H1 (cell line): ENCODE measurements around the gene ABI3BP. TPM values are rescaled to one million over a fixed set of nuclear protein-coding genes. Genes with fewer than 3 reads are reported as not detected.

Experiments used
- CTCF ChIA-PET: fragments of 300-600 bp; sonication (Branson Sonifier 250); formaldehyde crosslinking; loops from one replicate; lab custom pipeline; 2021; ENCODE audit not compliant: partially characterized antibody; lab: Charles Lee
- POLR2A ChIA-PET: fragments of 300-600 bp; sonication (Branson Sonifier 250); formaldehyde crosslinking; loops from one replicate; lab custom pipeline; 2021; ENCODE audit warnings: inconsistent platforms; ENCODE audit not compliant: partially characterized antibody; lab: Charles Lee
- DNase-seq, 2 experiments: peaks; one replicate each; pipeline versions ENCODE4 v3.0.0 to v3.0.0-alpha.2; 2010 to 2022; ENCODE audit warnings: low spot score in 2 of 2, low read depth in 1 of 2, mixed read lengths in 1 of 2
- FAIRE-seq: peaks from 2 replicates; lab custom pipeline; 2011; peaks lifted over from hg19 to GRCh38; lab: Jason Lieb, UNC
- H2AFZ ChIP-seq: 2 replicates; pipeline ENCODE4 v1.8.1; 2012; ENCODE audit warnings: low read length, inconsistent platforms
- H2AK5ac ChIP-seq: 2 replicates; pipeline ENCODE4 v1.6.1; 2013; ENCODE audit warnings: low read depth, low read length
- H2BK120ac ChIP-seq: replicated peaks from 2 replicates; pipeline ENCODE3; 2013; ENCODE audit warnings: low read depth, low read length, inconsistent platforms
- H2BK12ac ChIP-seq: 2 replicates; pipeline ENCODE4 v1.6.1; 2013; ENCODE audit warnings: low read depth, low read length
- H2BK15ac ChIP-seq: 2 replicates; pipeline ENCODE4 v1.6.1; 2013; ENCODE audit warnings: low read length
- H2BK20ac ChIP-seq: 2 replicates; pipeline ENCODE4 v1.6.1; 2013; ENCODE audit warnings: low read length
- H2BK5ac ChIP-seq: 2 replicates; pipeline ENCODE4 v1.6.1; 2013; ENCODE audit warnings: low read depth, low read length
- H3K14ac ChIP-seq: 2 replicates; pipeline ENCODE4 v1.6.1; 2013; ENCODE audit warnings: inconsistent platforms; ENCODE audit not compliant: insufficient read length
- H3K18ac ChIP-seq: 2 replicates; pipeline ENCODE4 v1.6.1; 2013; ENCODE audit warnings: low read length; ENCODE audit errors: extremely low read depth
- H3K23ac ChIP-seq: 2 replicates; pipeline ENCODE4 v1.6.1; 2013; ENCODE audit warnings: inconsistent platforms; ENCODE audit not compliant: insufficient read length
- H3K23me2 ChIP-seq: 2 replicates; pipeline ENCODE4 v1.6.1; 2013; ENCODE audit warnings: low read depth, low read length
- H3K27ac ChIP-seq: 2 replicates; pipeline ENCODE4 v1.6.1; 2011; ENCODE audit warnings: low read depth, low read length, inconsistent platforms
- H3K27me3 ChIP-seq, 4 experiments: replicated peaks in 1 of 4; 1 replicate in 1 of 4; 2 replicates in 3 of 4; pipeline versions ENCODE4 v1.6.1 to v1.8.1; 2011 to 2013; ENCODE audit warnings: low read length in 3 of 4, mild to moderate bottlenecking in 3 of 4, inconsistent platforms in 2 of 4, mixed read lengths in 2 of 4, moderate library complexity in 1 of 4; ENCODE audit not compliant: control insufficient read depth in 3 of 4, insufficient read depth in 3 of 4; ENCODE audit errors: extremely low read depth in 1 of 4
- H3K36me3 ChIP-seq, 4 experiments: 2 replicates each; pipeline versions ENCODE4 v1.6.1 to v1.8.1; 2011 to 2013; ENCODE audit warnings: mild to moderate bottlenecking in 4 of 4, low read length in 3 of 4, moderate library complexity in 2 of 4, control low read depth in 1 of 4, inconsistent platforms in 1 of 4; ENCODE audit not compliant: insufficient read depth in 4 of 4, control insufficient read depth in 2 of 4
- H3K4ac ChIP-seq: replicated peaks from 2 replicates; pipeline ENCODE3; 2013; ENCODE audit warnings: low read length, low read depth, mixed read lengths, inconsistent platforms; ENCODE audit not compliant: insufficient read length
- H3K4me1 ChIP-seq, 4 experiments: replicated peaks in 1 of 4; 1 replicate in 1 of 4; 2 replicates in 3 of 4; pipeline versions ENCODE4 v1.6.1 to v1.8.1; 2011 to 2013; ENCODE audit warnings: low read length in 3 of 4, inconsistent platforms in 2 of 4, mixed read lengths in 1 of 4; ENCODE audit not compliant: insufficient read depth in 4 of 4, control insufficient read depth in 3 of 4
- H3K4me2 ChIP-seq, 2 experiments: 2 replicates each; pipeline versions ENCODE4 v1.6.1 to v1.8.1; 2011 to 2013; ENCODE audit warnings: low read depth in 2 of 2, low read length in 2 of 2, control low read depth in 1 of 2, inconsistent platforms in 1 of 2, mild to moderate bottlenecking in 1 of 2; ENCODE audit not compliant: insufficient read depth in 1 of 2
- H3K4me3 ChIP-seq, 4 experiments: fragments of 200-600, 300-600 bp in 1 of 4; sonication (generic), shearing (Covaris generic), sonication (Bioruptor Twin) in 1 of 4; 2 replicates each; pipeline versions ENCODE4 v1.5.1 to v1.8.1; 2011 to 2016; ENCODE audit warnings: low read length in 4 of 4, low read depth in 3 of 4, control low read depth in 2 of 4, inconsistent platforms in 2 of 4, mild to moderate bottlenecking in 2 of 4, mixed read lengths in 1 of 4, moderate library complexity in 1 of 4; ENCODE audit not compliant: insufficient read depth in 2 of 4; ENCODE audit errors: extremely low read depth in 1 of 4
- H3K56ac ChIP-seq: replicated peaks from 2 replicates; pipeline ENCODE3; 2013; ENCODE audit warnings: low read depth, mild to moderate bottlenecking, mixed read lengths, low read length, inconsistent platforms; ENCODE audit not compliant: insufficient read length
- H3K79me1 ChIP-seq: 2 replicates; pipeline ENCODE4 v1.6.1; 2013; ENCODE audit warnings: low read depth, low read length, control low read depth
- H3K79me2 ChIP-seq, 2 experiments: 2 replicates each; pipeline versions ENCODE4 v1.6.1 to v1.8.1; 2012 to 2013; ENCODE audit warnings: low read length in 2 of 2, mild to moderate bottlenecking in 2 of 2, inconsistent platforms in 1 of 2; ENCODE audit not compliant: insufficient read depth in 2 of 2, control insufficient read depth in 1 of 2
- H3K9ac ChIP-seq, 4 experiments: replicated peaks in 1 of 4; 1 replicate in 1 of 4; 2 replicates in 3 of 4; pipeline versions ENCODE4 v1.6.1 to v1.8.1; 2011 to 2013; ENCODE audit warnings: low read depth in 3 of 4, low read length in 3 of 4, control low read depth in 2 of 4, mild to moderate bottlenecking in 2 of 4, moderate library complexity in 2 of 4, inconsistent platforms in 1 of 4; ENCODE audit errors: extremely low read depth in 1 of 4
- H3K9me3 ChIP-seq, 2 experiments: 2 replicates each; pipeline versions ENCODE4 v1.6.1 to v1.8.1; 2012 to 2013; ENCODE audit warnings: mild to moderate bottlenecking in 2 of 2, moderate library complexity in 2 of 2, control low read depth in 1 of 2, inconsistent platforms in 1 of 2, low read depth in 1 of 2, low read length in 1 of 2, mixed read lengths in 1 of 2; ENCODE audit not compliant: insufficient read depth in 2 of 2
- H4K20me1 ChIP-seq, 2 experiments: replicated peaks in 1 of 2; 2 replicates each; pipeline versions ENCODE3 to v1.8.1; 2011 to 2013; ENCODE audit warnings: inconsistent platforms in 2 of 2, low read length in 2 of 2, mild to moderate bottlenecking in 1 of 2; ENCODE audit not compliant: insufficient read depth in 2 of 2, control insufficient read depth in 1 of 2
- H4K5ac ChIP-seq: 2 replicates; pipeline ENCODE4 v1.6.1; 2013; ENCODE audit warnings: low read length, low read depth, mixed read lengths, inconsistent platforms; ENCODE audit not compliant: insufficient read length
- H4K8ac ChIP-seq: 2 replicates; pipeline ENCODE4 v1.8.0; 2013; ENCODE audit warnings: mild to moderate bottlenecking, moderate library complexity, low read length, inconsistent platforms; ENCODE audit not compliant: insufficient read depth; ENCODE audit errors: extremely low read depth
- H4K91ac ChIP-seq: replicated peaks from 2 replicates; pipeline ENCODE3; 2013; ENCODE audit warnings: low read length, mixed read lengths, inconsistent platforms; ENCODE audit not compliant: insufficient read length
- CTCF ChIP-seq, 3 experiments: IDR thresholded peaks; 1 replicate in 2 of 3; 2 replicates in 1 of 3; pipeline versions ENCODE4 v1.5.1 to v1.6.1; 2011; ENCODE audit warnings: low read length in 3 of 3, mild to moderate bottlenecking in 3 of 3, inconsistent platforms in 2 of 3, low read depth in 1 of 3, moderate library complexity in 1 of 3; ENCODE audit not compliant: insufficient read depth in 1 of 3; ENCODE audit errors: control extremely low read depth in 1 of 3
- GABPA ChIP-seq: IDR thresholded peaks from 2 replicates; pipeline ENCODE4 v1.6.1; 2011; ENCODE audit warnings: mild to moderate bottlenecking, low read length, moderate library complexity, borderline replicate concordance; ENCODE audit not compliant: insufficient read depth
- KDM5A ChIP-seq: fragments of 200-600 bp; IDR thresholded peaks from 2 replicates; pipeline ENCODE4 v1.7.1; 2012; ENCODE audit warnings: mild to moderate bottlenecking, low read length, inconsistent platforms, mixed read lengths
- SIRT6 ChIP-seq: IDR thresholded peaks from one replicate; pipeline ENCODE4 v1.7.1; 2012; ENCODE audit warnings: low read length, inconsistent platforms
- SRF ChIP-seq: IDR thresholded peaks from 2 replicates; pipeline ENCODE4 v1.6.1; 2011; ENCODE audit warnings: mild to moderate bottlenecking, low read depth, low read length, moderate library complexity
- TBP ChIP-seq: IDR thresholded peaks from 2 replicates; pipeline ENCODE4 v1.6.1; 2011; ENCODE audit warnings: low read depth, low read length, improper control_type of control experiment
- TEAD4 ChIP-seq: IDR thresholded peaks from 2 replicates; pipeline ENCODE4 v1.6.1; 2012; ENCODE audit warnings: low read depth, low read length, inconsistent platforms, mixed read lengths
- polyA plus RNA-seq, 7 experiments: library from polyadenylated mRNA; depleted of rRNA in 3 of 7; stranded (reverse) in 5 of 7; unstranded in 2 of 7; fragments of >200 nt in 5 of 7; fragments of 200-250 nt in 2 of 7; gene quantifications; 1 replicate in 5 of 7; 2 replicates in 1 of 7; 4 replicates in 1 of 7; pipeline versions ENCODE4 v1.2.1 to v1.2.3, GENCODE V29; 2011 to 2013; ENCODE audit warnings: missing spikeins in 2 of 7, mixed read lengths in 2 of 7
- total RNA-seq: library from RNA; stranded (reverse); fragmentation: NEBNext Ultra II Directional; extraction: Animal tissue kit (Norgen Biotek cat#: 25700); gene quantifications from 2 replicates; pipeline ENCODE4 v1.2.1, GENCODE V29; 2021

ABI3BP gene
- total and polyA plus RNA-seq, 2 of the 8 experiments (the other 6 are each of a cell fraction or from before 2014, with no cell fraction given): 0.08 to 0.32 TPM

DNA sequence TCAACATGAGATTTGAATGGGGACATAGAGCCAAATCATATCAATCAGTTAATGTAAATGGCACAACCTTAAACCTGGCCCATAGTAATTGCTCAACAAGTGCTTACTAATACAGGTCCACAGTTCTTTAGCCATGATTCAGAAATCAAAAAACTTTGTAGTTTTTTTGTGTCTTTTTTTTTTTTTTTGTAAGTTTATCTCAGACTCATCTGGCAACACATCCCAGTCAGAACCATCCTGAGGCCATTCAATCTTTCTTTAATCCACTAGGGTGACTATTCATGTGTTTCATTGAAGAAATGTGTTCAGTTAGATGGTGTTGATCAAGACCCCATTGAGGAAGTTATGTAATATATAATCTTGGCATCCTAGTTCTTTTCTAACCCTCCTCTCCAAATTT is 65.4 kb downstream of the ABI3BP start:
- Histone ChIP-seq H3K18ac (no peak overlapping the region), H3K4ac (no peak overlapping the region), H3K27me3 (no peaks in the 10 kb centered on the region), H2BK12ac (no peak overlapping the region), H2BK15ac (no peak overlapping the region), H4K20me1 (no peaks in the 10 kb centered on the region), H2BK120ac (no peak overlapping the region), H3K9ac (no peak overlapping the region), H4K5ac (no peak overlapping the region), H2AK5ac (no peak overlapping the region), H3K14ac (no peak overlapping the region), H3K23ac (no peak overlapping the region), H3K56ac (no peak overlapping the region), H3K27ac (no peak overlapping the region), H4K8ac (no peak overlapping the region), H3K36me3 (no peaks in the 10 kb centered on the region), H3K79me2 (no peaks in the 10 kb centered on the region), H2BK5ac (no peak overlapping the region), H3K4me1 (no peaks in the 10 kb centered on the region), H3K79me1 (no peaks in the 10 kb centered on the region), H3K4me2 (no peak overlapping the region), H2AFZ (no peak overlapping the region; the same call in 1 of the 2 replicates), H3K9me3 (no peaks in the 10 kb centered on the region), H2BK20ac (no peak overlapping the region), H4K91ac (no peak overlapping the region), H3K23me2 (no peaks in the 10 kb centered on the region), H3K4me3 (no peak overlapping the region)
- CTCF ChIA-PET: no interaction called here
- POLR2A ChIA-PET: no interaction called here
- no peak for FAIRE-seq
- no peak for DNase-seq
- TF ChIP-seq TBP (no peak), GABPA (no peak), TEAD4 (no peak), SRF (no peak), KDM5A (no peak), CTCF (IDR thresholded peaks at IDR 0.05; ENCODE audit: control extremely low read depth in 1 of 3, insufficient read depth in 1 of 3, low read depth in 1 of 3, low read length in 3 of 3) (no peak), SIRT6 (no peak)
